Measurements from ENCODE around the gene UAP1.
A peak's percentile ranks its signal among the peaks of the same experiment; 100 is the strongest.

Gene UAP1

GRCh38 chr1:162561616-162562469, at the start of gene UAP1:
UAP1 (plus strand) TSS chr1:162561722; CDS start chr1:162566069, 4,347 bp downstream.
- Histone ChIP-seq H3K4me1 (ENCODE audit: control insufficient read depth, insufficient read depth, low read length) (peaks cover 5% of the 10 kb centered on the region), H3K4me3 (ENCODE audit: low read length) (peak within 1 kb of the TSS; percentile 97), H3K27me3 (ENCODE audit: control insufficient read depth, insufficient read depth, low read length) (no peaks in the 10 kb centered on the region), H3K9ac (ENCODE audit: low read length) (peak within 1 kb of the TSS; percentile 79), H3K36me3 (ENCODE audit: control insufficient read depth, insufficient read depth, low read length) (peaks cover under 1% of the 10 kb centered on the region), H3K27ac (ENCODE audit: low read depth, low read length) (peak within 1 kb of the TSS; percentile 97)

- no peak overlapping the region for H3K27ac ChIP-seq (ENCODE audit: low read depth, low read length)
- no peak overlapping the region for H3K4me3 ChIP-seq (ENCODE audit: low read length)
- no peaks in the 10 kb centered on the region for H3K27me3 ChIP-seq (ENCODE audit: control insufficient read depth, insufficient read depth, low read length)
- no peak overlapping the region for H3K9ac ChIP-seq (ENCODE audit: low read length)
- peaks cover 3% of the 10 kb centered on the region for H3K36me3 ChIP-seq (ENCODE audit: control insufficient read depth, insufficient read depth, low read length)
- H3K4me1 ChIP-seq (ENCODE audit: control insufficient read depth, insufficient read depth, low read length), result no peaks in the 10 kb centered on the region
These were observed 34.2 kb upstream of the UAP1 start for GRCh38 chr1:162527314-162527713.

- no peak overlapping the region for H3K27ac ChIP-seq (ENCODE audit: low read depth, low read length)
- H3K4me1 ChIP-seq (ENCODE audit: control insufficient read depth, insufficient read depth, low read length), result no peaks in the 10 kb centered on the region
- no peaks in the 10 kb centered on the region for H3K36me3 ChIP-seq (ENCODE audit: control insufficient read depth, insufficient read depth, low read length)
These were observed 31.1 kb upstream of the UAP1 start for GRCh38 chr1:162530307-162530987.

GRCh38 chr1:162530988-162531319, 30.6 kb upstream of the UAP1 start:
- H3K27ac ChIP-seq (ENCODE audit: low read depth, low read length), result no peak overlapping the region
- H3K4me3 ChIP-seq (ENCODE audit: low read length), result no peak overlapping the region
- H3K36me3 ChIP-seq (ENCODE audit: control insufficient read depth, insufficient read depth, low read length), result no peaks in the 10 kb centered on the region
- no peak overlapping the region for H3K9ac ChIP-seq (ENCODE audit: low read length)
- H3K27me3 ChIP-seq (ENCODE audit: control insufficient read depth, insufficient read depth, low read length), result no peaks in the 10 kb centered on the region
- H3K4me1 ChIP-seq (ENCODE audit: control insufficient read depth, insufficient read depth, low read length), result no peaks in the 10 kb centered on the region

More at GRCh38 chr1:162530307-162530987, 31.1 kb upstream of the UAP1 start:
- Histone ChIP-seq H3K27me3 (ENCODE audit: control insufficient read depth, insufficient read depth, low read length) (no peaks in the 10 kb centered on the region), H3K9ac (ENCODE audit: low read length) (no peak overlapping the region), H3K4me3 (ENCODE audit: low read length) (no peak overlapping the region)

GRCh38 chr1:162535501-162535900, 26.0 kb upstream of the UAP1 start:
- H3K9ac ChIP-seq (ENCODE audit: low read length), result no peak overlapping the region
- no peaks in the 10 kb centered on the region for H3K27me3 ChIP-seq (ENCODE audit: control insufficient read depth, insufficient read depth, low read length)
- H3K4me3 ChIP-seq (ENCODE audit: low read length), result no peak overlapping the region
- H3K36me3 ChIP-seq (ENCODE audit: control insufficient read depth, insufficient read depth, low read length), result no peaks in the 10 kb centered on the region
- H3K4me1 ChIP-seq (ENCODE audit: control insufficient read depth, insufficient read depth, low read length), result no peaks in the 10 kb centered on the region
- no peak overlapping the region for H3K27ac ChIP-seq (ENCODE audit: low read depth, low read length)

GRCh38 chr1:162536511-162536910, 25.0 kb upstream of the UAP1 start:
- Histone ChIP-seq H3K27ac (ENCODE audit: low read depth, low read length) (no peak overlapping the region), H3K4me1 (ENCODE audit: control insufficient read depth, insufficient read depth, low read length) (peaks cover 2% of the 10 kb centered on the region), H3K27me3 (ENCODE audit: control insufficient read depth, insufficient read depth, low read length) (no peaks in the 10 kb centered on the region), H3K9ac (ENCODE audit: low read length) (no peak overlapping the region), H3K4me3 (ENCODE audit: low read length) (no peak overlapping the region), H3K36me3 (ENCODE audit: control insufficient read depth, insufficient read depth, low read length) (no peaks in the 10 kb centered on the region)

GRCh38 chr1:162537216-162537615, 24.3 kb upstream of the UAP1 start:
- Histone ChIP-seq H3K27me3 (ENCODE audit: control insufficient read depth, insufficient read depth, low read length) (no peaks in the 10 kb centered on the region), H3K36me3 (ENCODE audit: control insufficient read depth, insufficient read depth, low read length) (no peaks in the 10 kb centered on the region), H3K4me3 (ENCODE audit: low read length) (no peak overlapping the region), H3K4me1 (ENCODE audit: control insufficient read depth, insufficient read depth, low read length) (peaks cover 8% of the 10 kb centered on the region), H3K9ac (ENCODE audit: low read length) (no peak overlapping the region), H3K27ac (ENCODE audit: low read depth, low read length) (no peak overlapping the region)

GRCh38 chr1:162538815-162539431, 22.6 kb upstream of the UAP1 start:
- no peaks in the 10 kb centered on the region for H3K36me3 ChIP-seq (ENCODE audit: control insufficient read depth, insufficient read depth, low read length)
- no peak overlapping the region for H3K9ac ChIP-seq (ENCODE audit: low read length)
- H3K27me3 ChIP-seq (ENCODE audit: control insufficient read depth, insufficient read depth, low read length), result no peaks in the 10 kb centered on the region
- no peak overlapping the region for H3K4me3 ChIP-seq (ENCODE audit: low read length)
- no peak overlapping the region for H3K27ac ChIP-seq (ENCODE audit: low read depth, low read length)
- H3K4me1 ChIP-seq (ENCODE audit: control insufficient read depth, insufficient read depth, low read length), result peaks cover 8% of the 10 kb centered on the region

- Histone ChIP-seq H3K27ac (ENCODE audit: low read depth, low read length) (peak overlapping the region; percentile 63), H3K27me3 (ENCODE audit: control insufficient read depth, insufficient read depth, low read length) (no peaks in the 10 kb centered on the region), H3K4me1 (ENCODE audit: control insufficient read depth, insufficient read depth, low read length) (peaks cover 8% of the 10 kb centered on the region), H3K9ac (ENCODE audit: low read length) (no peak overlapping the region), H3K36me3 (ENCODE audit: control insufficient read depth, insufficient read depth, low read length) (no peaks in the 10 kb centered on the region), H3K4me3 (ENCODE audit: low read length) (no peak overlapping the region)
These were observed 19.8 kb upstream of the UAP1 start for GRCh38 chr1:162541619-162542141.

GRCh38 chr1:162543228-162543627, 18.3 kb upstream of the UAP1 start:
- no peak overlapping the region for H3K27ac ChIP-seq (ENCODE audit: low read depth, low read length)
- no peaks in the 10 kb centered on the region for H3K27me3 ChIP-seq (ENCODE audit: control insufficient read depth, insufficient read depth, low read length)
- H3K4me1 ChIP-seq (ENCODE audit: control insufficient read depth, insufficient read depth, low read length), result peaks cover 8% of the 10 kb centered on the region
- H3K36me3 ChIP-seq (ENCODE audit: control insufficient read depth, insufficient read depth, low read length), result no peaks in the 10 kb centered on the region
- H3K4me3 ChIP-seq (ENCODE audit: low read length), result no peak overlapping the region
- no peak overlapping the region for H3K9ac ChIP-seq (ENCODE audit: low read length)

GRCh38 chr1:162548170-162548569, 13.4 kb upstream of the UAP1 start:
- Histone ChIP-seq H3K4me3 (ENCODE audit: low read length) (no peak overlapping the region), H3K27me3 (ENCODE audit: control insufficient read depth, insufficient read depth, low read length) (no peaks in the 10 kb centered on the region), H3K36me3 (ENCODE audit: control insufficient read depth, insufficient read depth, low read length) (no peaks in the 10 kb centered on the region), H3K9ac (ENCODE audit: low read length) (no peak overlapping the region), H3K4me1 (ENCODE audit: control insufficient read depth, insufficient read depth, low read length) (no peaks in the 10 kb centered on the region), H3K27ac (ENCODE audit: low read depth, low read length) (peak overlapping the region; percentile 59)

GRCh38 chr1:162549001-162549400, 12.5 kb upstream of the UAP1 start:
- Histone ChIP-seq H3K27me3 (ENCODE audit: control insufficient read depth, insufficient read depth, low read length) (no peaks in the 10 kb centered on the region), H3K4me3 (ENCODE audit: low read length) (no peak overlapping the region), H3K4me1 (ENCODE audit: control insufficient read depth, insufficient read depth, low read length) (no peaks in the 10 kb centered on the region), H3K9ac (ENCODE audit: low read length) (no peak overlapping the region), H3K36me3 (ENCODE audit: control insufficient read depth, insufficient read depth, low read length) (no peaks in the 10 kb centered on the region), H3K27ac (ENCODE audit: low read depth, low read length) (peak overlapping the region; percentile 59)
